Motor neuron (in vitro differentiated cells): ENCODE results near the gene NFILZ. TPM values are rescaled to one million over a fixed set of nuclear protein-coding genes. Genes with fewer than 3 reads are reported as not detected.

Experiments used
- ATAC-seq, 8 experiments: fragments of 200-7000 bp; cut with Tn5 transposase; replicated peaks in 6 of 8; 2 replicates each; pipeline ENCODE4 v1.8.0; 2021; ENCODE audit warnings: mild to moderate bottlenecking in 8 of 8, moderate library complexity in 8 of 8
- H3K27ac ChIP-seq, 2 donors: fragments of 250-450 bp; sonication (Bioruptor Pico); 2 replicates each; pipeline ENCODE4 v1.9.0; 2021; ENCODE audit warnings: antibody characterized with exemption in 2 of 2, mild to moderate bottlenecking in 2 of 2, moderate library complexity in 1 of 2
- H3K4me1 ChIP-seq, 2 donors: fragments of 250-450 bp; sonication (Bioruptor Pico); replicated peaks in 1 of 2; 2 replicates each; pipeline ENCODE4 v1.6.1; 2021; ENCODE audit warnings: antibody characterized with exemption in 2 of 2, mild to moderate bottlenecking in 2 of 2, moderate library complexity in 1 of 2
- H3K4me3 ChIP-seq, 5 donors: fragments of 250-450 bp; sonication (Bioruptor Pico); 2 replicates each; pipeline ENCODE4 v1.9.0; 2021; ENCODE audit warnings: antibody characterized with exemption in 5 of 5, mild to moderate bottlenecking in 5 of 5, moderate library complexity in 4 of 5
- WGBS, 10 experiments: fragments of 450-650 bp; shearing (Covaris generic); methylation state at CpG; one replicate each; pipeline ENCODE4 v1.0.0; 2022; 5-methylcytosine and 5-hydroxymethylcytosine counted together
- in situ Hi-C, 9 experiments: fragments of 400-800 bp; cut with MboI; loops; one replicate each; pipeline ENCODE4 v1.15.0; 2021; ENCODE audit warnings: low sequenced_read_pairs in 9 of 9, low pct_unique_long_range_greater_than_20kb in 2 of 9; ENCODE audit not compliant: unreplicated experiment in 9 of 9
- total RNA-seq, 8 experiments: library from RNA; unstranded; fragments of 300-600 nt; gene quantifications; 2 replicates each; pipeline versions ENCODE4 v1.2.3 to v1.2.4, GENCODE V29; 2022

NFILZ gene
- total RNA-seq, 8 experiments from 2014 or later, result not detected

DNA sequence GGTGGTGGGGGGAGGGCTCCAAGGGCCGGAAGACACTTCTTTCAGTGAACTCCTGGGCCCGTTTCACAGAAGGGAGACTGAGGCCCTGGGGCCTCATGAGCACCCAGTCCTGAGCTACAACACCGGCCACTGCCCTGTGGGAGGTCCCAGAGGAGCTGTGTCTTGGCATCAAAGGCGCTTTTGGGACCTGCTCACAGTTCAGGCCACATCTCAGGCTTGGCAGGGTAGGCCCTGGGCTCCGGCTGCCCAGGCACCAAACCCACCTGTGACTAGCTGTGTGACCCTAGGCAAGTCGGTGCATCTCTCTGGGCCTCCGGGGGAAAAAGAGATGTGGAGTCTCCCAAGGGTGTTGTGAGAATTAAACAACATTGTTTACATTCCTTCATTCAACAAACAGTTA lies 29.5 kb downstream of the NFILZ start:
- in situ Hi-C loops, result loop anchor here in 3 of 9 experiments (25.0 kb wide), 1 partner anchor 427 kb away; the partner anchor contains the start of gene OR1M1 (in 3 of the 3)
- WGBS, 10 experiments, result 52 to 70% (median 55%) methylated on average over 2 to 5 of the region's 7 CpGs; no CpG with 5 or more reads in 7 of the 10 experiments
- ATAC-seq, result no peak

DNA sequence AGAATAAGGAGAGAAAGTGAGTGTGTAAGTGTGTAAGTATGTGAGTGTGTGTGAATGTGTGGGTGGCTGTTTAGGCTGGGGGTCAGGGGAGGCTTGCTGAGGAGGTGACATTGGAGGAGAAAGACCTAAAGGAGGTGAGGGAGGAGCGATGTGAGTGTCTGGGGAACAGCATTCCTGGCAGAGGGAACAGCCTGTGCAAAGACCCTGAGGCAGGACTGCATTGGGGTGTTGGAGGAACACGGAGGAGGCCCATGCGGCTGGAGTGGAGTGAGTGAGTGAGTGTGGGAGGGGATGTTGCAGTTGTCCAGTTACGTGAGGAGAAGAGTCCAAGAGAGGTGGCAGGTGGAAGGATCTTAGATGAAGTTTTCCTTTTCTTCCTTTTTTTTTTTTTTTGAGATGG lies 31.8 kb downstream of the NFILZ start:
- WGBS, 10 experiments, result 0 to 70% (median 51%) methylated on average over 1 to 3 of the region's 4 CpGs; no CpG with 5 or more reads in 2 of the 10 experiments
- H3K27ac ChIP-seq, result no peak overlapping the region
- no peaks in the 10 kb centered on the region for H3K4me1 ChIP-seq
- ATAC-seq, result no peak
- in situ Hi-C loops, result loop anchor here in 3 of 9 experiments (25.0 kb wide), 1 partner anchor 425 kb away; the partner anchor contains the start of gene OR1M1 (in 3 of the 3)
- no peak overlapping the region for H3K4me3 ChIP-seq

More for the DNA sequence above, 29.5 kb downstream of the NFILZ start:
- H3K27ac ChIP-seq, result no peak overlapping the region
- H3K4me1 ChIP-seq, result no peaks in the 10 kb centered on the region
- no peak overlapping the region for H3K4me3 ChIP-seq

- Histone ChIP-seq H3K4me3 (no peak overlapping the region), H3K27ac (no peak overlapping the region), H3K4me1 (no peaks in the 10 kb centered on the region)
- ATAC-seq, result no peak
- in situ Hi-C loops, result loop anchor here in 3 of 9 experiments (25.0 kb wide), 1 partner anchor 423 kb away; the partner anchor contains the start of gene OR1M1 (in 3 of the 3)
- 12 to 67% (median 53%) methylated on average over 1 to 3 of the region's 22 CpGs; no CpG with 5 or more reads in 5 of the 10 experiments for WGBS, 10 experiments
Observed at GRCh38 chr19:8663920-8664670, 33.7 kb downstream of the NFILZ start.

DNA sequence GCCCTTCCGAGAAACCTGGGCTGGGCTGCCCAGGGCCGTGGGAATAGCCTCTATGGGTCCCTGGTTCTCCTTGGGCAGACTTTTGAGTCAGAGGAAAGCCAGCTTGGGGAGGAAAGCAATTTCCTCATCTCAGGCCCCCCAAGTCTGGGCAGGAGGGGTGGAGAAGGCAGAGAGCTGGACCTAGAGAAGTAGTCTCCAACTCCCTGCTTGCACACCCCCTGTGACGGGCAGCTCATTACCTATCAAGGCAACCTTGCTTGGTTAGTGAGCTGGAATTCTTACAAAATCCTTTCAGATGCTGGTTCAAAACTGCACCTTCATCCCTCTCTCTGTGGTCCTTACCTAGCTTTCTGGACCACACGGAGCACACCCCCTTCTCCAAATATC lies 34.2 kb downstream of the NFILZ start:
- 40 to 58% (median 52%) methylated on average over 1 to 4 of the region's 4 CpGs; no CpG with 5 or more reads in 7 of the 10 experiments for WGBS, 10 experiments
- ATAC-seq, result no peak
- H3K4me3 ChIP-seq, result no peak overlapping the region
- H3K27ac ChIP-seq, result no peak overlapping the region
- in situ Hi-C loops, result loop anchor here in 3 of 9 experiments (25.0 kb wide), 1 partner anchor 423 kb away; the partner anchor contains the start of gene OR1M1 (in 3 of the 3)
- H3K4me1 ChIP-seq, result no peaks in the 10 kb centered on the region

GRCh38 chr19:8665468-8666213 lies 35.2 kb downstream of the NFILZ start:
- in situ Hi-C loops, result loop anchor here in 3 of 9 experiments (25.0 kb wide), 1 partner anchor 422 kb away; the partner anchor contains the start of gene OR1M1 (in 3 of the 3)
- 11 to 100% (median 57%) methylated on average over 1 to 3 of the region's 3 CpGs for WGBS, 10 experiments
- Histone ChIP-seq H3K27ac (no peak overlapping the region), H3K4me1 (no peaks in the 10 kb centered on the region), H3K4me3 (no peak overlapping the region)
- no peak for ATAC-seq

- ATAC-seq, result no peak
- Histone ChIP-seq H3K27ac (no peak overlapping the region), H3K4me3 (no peak overlapping the region), H3K4me1 (no peaks in the 10 kb centered on the region)
- in situ Hi-C loops, result loop anchor here in 3 of 9 experiments (25.0 kb wide), 1 partner anchor 420 kb away; the partner anchor contains the start of gene OR1M1 (in 3 of the 3)
- 0 to 92% (median 57%) methylated on average over 1 to 8 of the region's 9 CpGs for WGBS, 10 experiments
Observed at GRCh38 chr19:8666814-8667405, 36.5 kb downstream of the NFILZ start.

- in situ Hi-C loops, result loop anchor here in 3 of 9 experiments (25.0 kb wide), 1 partner anchor 414 kb away; the partner anchor contains the start of gene OR1M1 (in 3 of the 3)
- no peak overlapping the region for H3K27ac ChIP-seq
- WGBS, 10 experiments, result 20 to 100% (median 67%) methylated on average over 1 to 2 of the region's 6 CpGs; no CpG with 5 or more reads in 5 of the 10 experiments
- H3K4me1 ChIP-seq, result no peaks in the 10 kb centered on the region
- H3K4me3 ChIP-seq, result no peak overlapping the region
- ATAC-seq, result no peak
Observed at GRCh38 chr19:8673276-8673891, 43.0 kb downstream of the NFILZ start.

- no peak for ATAC-seq
- Histone ChIP-seq H3K27ac (no peak overlapping the region), H3K4me1 (no peaks in the 10 kb centered on the region), H3K4me3 (no peak overlapping the region)
- in situ Hi-C loops, result no loop called here
- 0 to 76% (median 37%) methylated on average over 1 to 3 of the region's 3 CpGs; no CpG with 5 or more reads in 3 of the 10 experiments for WGBS, 10 experiments
Observed at GRCh38 chr19:8675066-8675465, 44.6 kb downstream of the NFILZ start.

- no peaks in the 10 kb centered on the region for H3K4me1 ChIP-seq
- no peak overlapping the region for H3K4me3 ChIP-seq
- H3K27ac ChIP-seq, result no peak overlapping the region
- in situ Hi-C loops, result no loop called here
- no peak for ATAC-seq
Observed at GRCh38 chr19:8678244-8678807, 47.9 kb downstream of the NFILZ start.

Other genes starting within 250 kb of the NFILZ start
- gene RAB11B, start 240.3 kb upstream of the NFILZ start, total RNA-seq, result 10 to 100 TPM; 16.7 to 72.4 (median 43.7) TPM
- 10 to 100 TPM; 10.4 to 38.4 (median 19.4) TPM for gene MARCHF2, start 217.3 kb upstream of the NFILZ start, total RNA-seq
- 100 to 1,000 TPM in 3 of 8 experiments, 10 to 100 TPM in 5; 44.2 to 280 (median 73.5) TPM for gene HNRNPM, start 185.7 kb upstream of the NFILZ start, total RNA-seq
- gene PRAM1, start 128.0 kb upstream of the NFILZ start, total RNA-seq, result 1 to 10 TPM in 1 of 8 experiments, under 1 TPM in 7; 0.18 to 1.4 (median 0.31) TPM
- gene ZNF414, start 116.5 kb upstream of the NFILZ start, total RNA-seq, result 10 to 100 TPM in 5 of 8 experiments, 1 to 10 TPM in 3; 2.3 to 14.5 (median 11.1) TPM
- gene MYO1F, start 53.2 kb upstream of the NFILZ start, total RNA-seq, result 10 to 100 TPM in 3 of 8 experiments, 1 to 10 TPM in 4, under 1 TPM in 1; 0.67 to 15.6 (median 4.7) TPM
- 10 to 100 TPM in 6 of 8 experiments, 1 to 10 TPM in 2; 5.1 to 45.3 (median 15.0) TPM for gene ADAMTS10, start 19.9 kb upstream of the NFILZ start, total RNA-seq
- not detected for gene ACTL9, start 68.2 kb downstream of the NFILZ start, total RNA-seq
- gene OR2Z1, start 91.0 kb downstream of the NFILZ start, total RNA-seq, result under 1 TPM in 1 of 8 experiments, not detected in 7; 0.17 TPM
- gene ZNF558, start 201.7 kb downstream of the NFILZ start, total RNA-seq, result 10 to 100 TPM in 4 of 8 experiments, 1 to 10 TPM in 1, under 1 TPM in 3; 0.25 to 24.0 (median 6.8) TPM
- gene MBD3L1, start 201.7 kb downstream of the NFILZ start, total RNA-seq, result not detected